Trophoblast cell (in vitro differentiated cells and primary cell): ENCODE measurements around the gene AGPAT3.

Experiments
- DNase-seq, 2 donors: peaks; one replicate each; pipeline ENCODE4 v3.0.0-alpha.2; 2016
- H2AFZ ChIP-seq: 2 replicates; pipeline ENCODE4 v1.6.1; 2013; ENCODE audit warnings: low read length, moderate library complexity, mild to moderate bottlenecking; ENCODE audit not compliant: insufficient read depth, poor library complexity
- H2AK5ac ChIP-seq: 2 replicates; pipeline ENCODE4 v1.6.1; 2013; ENCODE audit warnings: mild to moderate bottlenecking, low read length
- H2BK120ac ChIP-seq: 2 replicates; pipeline ENCODE4 v1.6.1; 2013; ENCODE audit warnings: low read length, mild to moderate bottlenecking, moderate library complexity; ENCODE audit not compliant: insufficient read depth, poor library complexity
- H2BK12ac ChIP-seq: 2 replicates; pipeline ENCODE4 v1.6.1; 2013; ENCODE audit warnings: mild to moderate bottlenecking, low read length, moderate library complexity
- H2BK5ac ChIP-seq: 2 replicates; pipeline ENCODE4 v1.6.1; 2013; ENCODE audit warnings: low read length, low read depth, moderate library complexity, mild to moderate bottlenecking; ENCODE audit not compliant: poor library complexity
- H3K14ac ChIP-seq: 2 replicates; pipeline ENCODE4 v1.6.1; 2013; ENCODE audit warnings: mild to moderate bottlenecking, low read length
- H3K18ac ChIP-seq: 2 replicates; pipeline ENCODE4 v1.6.1; 2013; ENCODE audit warnings: mild to moderate bottlenecking, low read length
- H3K23ac ChIP-seq: 2 replicates; pipeline ENCODE4 v1.6.1; 2013; ENCODE audit warnings: low read length
- H3K27ac ChIP-seq: 2 replicates; pipeline ENCODE4 v1.5.1; 2013; ENCODE audit warnings: low read depth, mild to moderate bottlenecking, inconsistent platforms, low read length, moderate library complexity
- H3K27me3 ChIP-seq: 2 replicates; pipeline ENCODE4 v1.6.1; 2013; ENCODE audit warnings: inconsistent platforms, mild to moderate bottlenecking, low read length, moderate library complexity; ENCODE audit not compliant: insufficient read depth
- H3K36me3 ChIP-seq, 2 experiments: 1 replicate in 1 of 2; 2 replicates in 1 of 2; pipeline ENCODE4 v1.6.1; 2013; ENCODE audit warnings: low read length in 2 of 2, mild to moderate bottlenecking in 2 of 2, moderate library complexity in 1 of 2; ENCODE audit not compliant: insufficient read depth in 2 of 2, control insufficient read depth in 1 of 2
- H3K4ac ChIP-seq: 2 replicates; pipeline ENCODE4 v1.6.1; 2013; ENCODE audit warnings: low read depth, mild to moderate bottlenecking, low read length, moderate library complexity
- H3K4me1 ChIP-seq, 2 experiments: 1 replicate in 1 of 2; 2 replicates in 1 of 2; pipeline ENCODE4 v1.6.1; 2013; ENCODE audit warnings: low read length in 2 of 2, mild to moderate bottlenecking in 2 of 2, moderate library complexity in 1 of 2; ENCODE audit not compliant: insufficient read depth in 2 of 2, control insufficient read depth in 1 of 2
- H3K4me2 ChIP-seq: 2 replicates; pipeline ENCODE4 v1.6.1; 2013; ENCODE audit warnings: inconsistent platforms, mild to moderate bottlenecking, low read length, moderate library complexity
- H3K4me3 ChIP-seq: 2 replicates; pipeline ENCODE4 v1.5.1; 2013; ENCODE audit warnings: mild to moderate bottlenecking, low read depth, low read length, inconsistent platforms
- H3K79me1 ChIP-seq: one replicate; pipeline ENCODE4 v1.6.1; 2013; ENCODE audit warnings: low read length
- H3K79me2 ChIP-seq: 2 replicates; pipeline ENCODE4 v1.6.1; 2013; ENCODE audit warnings: low read length, mild to moderate bottlenecking; ENCODE audit not compliant: control insufficient read depth, insufficient read depth, poor library complexity
- H3K9ac ChIP-seq: 2 replicates; pipeline ENCODE4 v1.6.1; 2013; ENCODE audit warnings: mild to moderate bottlenecking, low read length
- H3K9me3 ChIP-seq: 2 replicates; pipeline ENCODE4 v1.6.1; 2013; ENCODE audit warnings: low read depth, mild to moderate bottlenecking, control low read depth, inconsistent platforms, low read length; ENCODE audit not compliant: insufficient read depth
- H4K12ac ChIP-seq: 2 replicates; pipeline ENCODE4 v1.6.1; 2013; ENCODE audit warnings: low read depth, mild to moderate bottlenecking, low read length, moderate library complexity
- H4K8ac ChIP-seq: 2 replicates; pipeline ENCODE4 v1.6.1; 2013; ENCODE audit warnings: low read depth, mild to moderate bottlenecking, low read length, moderate library complexity
- H4K91ac ChIP-seq: one replicate; pipeline ENCODE4 v1.6.1; 2013; ENCODE audit warnings: low read depth, mild to moderate bottlenecking, low read length, moderate library complexity
- WGBS: extraction: QIAGEN DNeasy Blood & Tissue Kit; methylation state at CpG from one replicate; pipeline ENCODE4 v1.1.7; 2013; ENCODE audit warnings: missing lambda C conversion rate; ENCODE audit not compliant: insufficient read length, insufficient coverage; ENCODE audit errors: extremely low coverage; 5-methylcytosine and 5-hydroxymethylcytosine counted together

AGPAT3 gene

DNA sequence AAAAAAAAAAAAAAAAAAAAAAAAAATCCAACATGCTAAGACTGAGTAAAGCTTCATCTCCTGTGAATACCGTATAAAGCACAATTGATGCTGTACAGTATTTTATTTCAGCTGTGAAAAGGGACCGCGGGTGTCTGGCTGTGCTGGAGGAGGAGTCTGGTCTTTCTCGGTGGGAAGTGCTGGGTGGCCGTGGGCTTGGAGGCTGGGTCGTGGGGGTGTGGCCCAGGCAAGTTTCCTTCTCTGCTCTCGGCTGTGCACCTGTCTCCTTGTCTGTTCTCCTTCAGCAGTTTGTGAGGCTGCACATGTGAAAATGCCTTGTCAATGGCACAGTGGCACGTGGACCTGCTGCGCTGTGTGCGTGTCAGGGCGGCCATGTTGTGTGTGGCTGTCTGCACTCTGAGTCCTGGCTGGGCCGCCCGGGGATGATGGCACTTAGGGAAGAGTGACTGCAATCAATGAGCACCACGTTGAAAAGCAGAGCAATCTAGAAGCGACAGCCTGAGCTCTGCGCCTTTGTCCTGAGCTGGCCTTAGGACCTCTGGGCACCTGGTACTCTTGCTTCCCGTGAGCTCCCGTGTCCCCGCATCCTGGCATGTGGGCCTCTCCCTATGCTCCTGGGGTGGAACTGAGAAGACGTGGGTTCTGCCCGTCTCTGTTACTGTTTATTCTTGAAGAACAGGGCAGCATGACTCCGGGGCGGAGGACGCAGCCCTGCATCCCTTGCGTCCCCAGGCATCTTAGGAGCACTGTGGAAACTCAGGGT lies 14.5 kb downstream of the AGPAT3 start:
- no peak overlapping the region for H3K27ac ChIP-seq
- WGBS, result no CpG with 5 or more reads among the region's 25 CpGs
- no peak overlapping the region for H4K8ac ChIP-seq

DNA sequence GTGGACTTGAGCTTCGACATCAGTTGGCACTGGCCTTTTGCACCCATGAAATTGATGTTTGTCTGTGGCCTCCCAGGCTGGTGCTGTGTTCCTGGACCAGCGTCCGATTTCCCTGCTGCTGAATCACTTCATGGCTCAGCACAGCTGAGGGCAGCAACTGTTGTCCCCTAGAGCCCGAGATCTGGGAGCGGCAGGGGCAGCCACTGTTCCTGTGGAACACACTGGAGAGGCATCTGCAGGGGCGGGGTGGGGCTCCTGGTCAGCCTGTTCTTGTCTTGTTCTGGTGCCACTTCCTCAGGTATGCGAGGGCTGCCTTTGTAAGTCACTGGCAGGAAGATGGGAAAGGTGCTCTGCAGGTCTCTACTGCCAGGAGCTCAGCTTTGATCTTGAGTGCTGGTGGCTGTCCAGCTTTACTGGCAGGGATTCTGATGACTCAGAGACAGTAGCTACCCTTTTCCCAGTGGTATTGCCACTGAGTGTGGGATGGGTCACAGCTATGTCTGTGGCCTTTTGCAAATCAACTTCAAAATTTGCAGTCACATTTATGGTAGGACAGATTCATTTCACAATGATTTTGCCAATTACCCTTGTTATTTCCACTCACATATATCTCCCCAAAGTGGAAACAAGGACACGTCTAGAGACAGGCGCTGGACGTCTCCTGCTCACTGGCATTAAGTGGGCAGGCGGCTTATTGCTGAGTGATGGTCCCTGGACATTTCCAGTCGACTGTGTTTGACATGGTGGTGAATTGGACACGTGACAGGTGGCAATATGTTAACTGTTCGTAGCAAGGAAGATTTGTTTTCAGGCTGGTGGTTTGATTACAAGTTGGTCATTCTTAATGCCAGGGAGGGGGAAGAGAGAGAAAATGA lies 15.3 kb downstream of the AGPAT3 start:
- H3K4me3 ChIP-seq, result no peak overlapping the region
- H3K9ac ChIP-seq, result no peak overlapping the region
- DNase-seq, result no peak
- H4K8ac ChIP-seq, result no peak overlapping the region
- no peak overlapping the region for H2BK5ac ChIP-seq
- H3K79me2 ChIP-seq, result peaks cover 2% of the 10 kb centered on the region
- peaks cover 8 to 12% of the 10 kb centered on the region in 2 experiments for H3K4me1 ChIP-seq
- H2AFZ ChIP-seq, result no peak overlapping the region
- H3K79me1 ChIP-seq, result peaks cover 4% of the 10 kb centered on the region
- H3K4ac ChIP-seq, result no peak overlapping the region
- no peaks in the 10 kb centered on the region for H3K36me3 ChIP-seq
- no peak overlapping the region for H3K27ac ChIP-seq
- H2BK120ac ChIP-seq, result no peak overlapping the region
- no peak overlapping the region for H3K14ac ChIP-seq
- H3K4me2 ChIP-seq, result no peak overlapping the region
- no peak overlapping the region for H3K18ac ChIP-seq
- H3K9me3 ChIP-seq, result peaks cover 3% of the 10 kb centered on the region
- no peak overlapping the region for H2BK12ac ChIP-seq
- no CpG with 5 or more reads among the region's 14 CpGs for WGBS
- no peak overlapping the region for H4K91ac ChIP-seq
- H3K23ac ChIP-seq, result no peak overlapping the region
- no peak overlapping the region for H4K12ac ChIP-seq
- no peaks in the 10 kb centered on the region for H3K27me3 ChIP-seq
- H2AK5ac ChIP-seq, result no peak overlapping the region

More for the DNA sequence above, 14.5 kb downstream of the AGPAT3 start:
- H3K18ac ChIP-seq, result no peak overlapping the region
- peaks cover 3% of the 10 kb centered on the region for H3K9me3 ChIP-seq
- H3K4me1 ChIP-seq, result peaks cover 3 to 10% of the 10 kb centered on the region in 2 experiments
- H3K4me3 ChIP-seq, result no peak overlapping the region
- no peak overlapping the region for H4K12ac ChIP-seq
- peaks cover 3% of the 10 kb centered on the region for H3K79me1 ChIP-seq
- H3K36me3 ChIP-seq, result no peaks in the 10 kb centered on the region
- no peak overlapping the region for H3K9ac ChIP-seq
- no peaks in the 10 kb centered on the region for H3K27me3 ChIP-seq
- DNase-seq, result no peak
- no peak overlapping the region for H2BK120ac ChIP-seq
- no peak overlapping the region for H3K4me2 ChIP-seq
- H3K23ac ChIP-seq, result no peak overlapping the region
- no peak overlapping the region for H3K14ac ChIP-seq
- H2AK5ac ChIP-seq, result no peak overlapping the region
- no peak overlapping the region for H3K4ac ChIP-seq
- H4K91ac ChIP-seq, result no peak overlapping the region
- H3K79me2 ChIP-seq, result peaks cover 2% of the 10 kb centered on the region
- no peak overlapping the region for H2AFZ ChIP-seq
- no peak overlapping the region for H2BK5ac ChIP-seq
- no peak overlapping the region for H2BK12ac ChIP-seq

DNA sequence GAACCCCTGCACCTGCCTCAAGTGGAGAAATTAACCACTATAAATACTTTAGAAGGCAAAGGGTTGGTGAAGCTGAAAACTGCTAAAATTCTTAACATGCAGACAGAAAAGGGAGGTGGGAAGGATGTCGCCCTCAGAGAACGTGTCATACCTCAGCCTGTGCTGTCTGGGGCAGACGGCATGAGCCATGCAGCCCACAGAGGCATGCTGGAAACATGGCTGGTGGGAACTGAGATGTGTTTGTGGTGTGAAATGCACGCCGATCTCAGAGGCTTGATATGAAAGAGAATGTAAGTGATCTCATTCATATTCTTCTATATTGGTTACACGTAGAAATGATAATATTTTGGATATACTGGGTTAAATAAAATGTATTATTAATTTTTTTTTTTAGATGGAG lies 16.3 kb downstream of the AGPAT3 start:
- H3K4me3 ChIP-seq, result no peak overlapping the region
- no peak overlapping the region for H3K14ac ChIP-seq
- H4K91ac ChIP-seq, result no peak overlapping the region
- no peak overlapping the region for H2BK120ac ChIP-seq
- H2AK5ac ChIP-seq, result no peak overlapping the region
- H3K27me3 ChIP-seq, result no peaks in the 10 kb centered on the region
- no peak overlapping the region for H4K8ac ChIP-seq
- no peak overlapping the region for H3K18ac ChIP-seq
- no peak overlapping the region for H3K23ac ChIP-seq
- no peak overlapping the region for H2BK5ac ChIP-seq
- H3K4me1 ChIP-seq, result peaks cover 8 to 12% of the 10 kb centered on the region in 2 experiments
- H3K36me3 ChIP-seq, result no peaks in the 10 kb centered on the region
- H3K9me3 ChIP-seq, result peaks cover 3% of the 10 kb centered on the region
- H3K27ac ChIP-seq, result no peak overlapping the region
- H3K9ac ChIP-seq, result no peak overlapping the region
- H3K79me1 ChIP-seq, result peaks cover 4% of the 10 kb centered on the region
- H3K4me2 ChIP-seq, result no peak overlapping the region
- WGBS, result no CpG with 5 or more reads among the region's 6 CpGs
- H4K12ac ChIP-seq, result no peak overlapping the region
- no peak overlapping the region for H3K4ac ChIP-seq
- no peak for DNase-seq
- peaks cover 2% of the 10 kb centered on the region for H3K79me2 ChIP-seq
- no peak overlapping the region for H2AFZ ChIP-seq
- H2BK12ac ChIP-seq, result no peak overlapping the region

GRCh38 chr21:43881935-43882334 lies 16.9 kb downstream of the AGPAT3 start:
- H3K23ac ChIP-seq, result no peak overlapping the region
- no peak overlapping the region for H3K27ac ChIP-seq
- no peak overlapping the region for H3K18ac ChIP-seq
- H4K91ac ChIP-seq, result no peak overlapping the region
- H3K9me3 ChIP-seq, result peaks cover 3% of the 10 kb centered on the region
- no peak overlapping the region for H4K12ac ChIP-seq
- H3K27me3 ChIP-seq, result no peaks in the 10 kb centered on the region
- no peak overlapping the region for H3K4me3 ChIP-seq
- H3K4ac ChIP-seq, result no peak overlapping the region
- no CpG with 5 or more reads among the region's 8 CpGs for WGBS
- no peak for DNase-seq
- H3K79me2 ChIP-seq, result peaks cover 2% of the 10 kb centered on the region
- H3K4me2 ChIP-seq, result no peak overlapping the region
- H3K9ac ChIP-seq, result no peak overlapping the region
- no peak overlapping the region for H2BK120ac ChIP-seq
- H2AFZ ChIP-seq, result no peak overlapping the region
- H2BK5ac ChIP-seq, result no peak overlapping the region
- H4K8ac ChIP-seq, result no peak overlapping the region
- H3K79me1 ChIP-seq, result peaks cover 4% of the 10 kb centered on the region
- no peaks in the 10 kb centered on the region for H3K36me3 ChIP-seq
- H3K14ac ChIP-seq, result no peak overlapping the region
- H3K4me1 ChIP-seq, result peaks cover 8 to 12% of the 10 kb centered on the region in 2 experiments
- H2AK5ac ChIP-seq, result no peak overlapping the region
- no peak overlapping the region for H2BK12ac ChIP-seq
